OCI-LY7 (cell line): ENCODE data around the gene TMEM231.

ENCODE experiments used
- EZH2phosphoT487 ChIP-seq: fragments of 200-600 bp; sonication (generic); IDR thresholded peaks from 2 replicates; pipeline ENCODE4 v1.6.1; 2018; ENCODE audit warnings: low read depth, borderline replicate concordance, mild to moderate bottlenecking, mixed run types, antibody characterized with exemption, low read length, moderate library complexity, mixed read lengths
- TF ChIP-seq, protein P1 (sequence below): fragments of 200-600 bp; sonication (generic); conservative IDR thresholded peaks from 2 replicates; pipeline ENCODE4 v1.5.1; 2014; ENCODE audit warnings: mild to moderate bottlenecking, antibody characterized with exemption, low read length, moderate library complexity, mixed read lengths

DNA sequence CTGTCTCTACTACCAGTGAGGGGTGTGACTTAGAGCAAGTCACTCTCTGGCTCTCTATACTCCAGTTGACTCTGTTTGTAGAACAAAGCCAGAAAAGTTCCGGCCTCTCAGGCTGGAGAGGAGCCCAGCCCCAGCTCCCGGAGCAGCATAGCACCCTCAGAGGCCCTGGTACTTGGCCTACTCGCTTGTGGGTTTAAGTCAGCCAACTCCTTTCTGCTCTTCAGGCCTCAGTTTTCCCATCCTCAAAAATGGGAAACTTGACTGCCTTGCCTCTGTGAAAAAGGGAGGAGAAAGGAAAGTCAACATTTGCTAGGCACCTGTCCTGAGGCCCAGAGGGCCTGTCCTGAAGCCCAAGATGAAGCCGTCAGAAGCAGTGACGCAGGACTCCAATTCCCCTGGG is 61.9 kb downstream of the TMEM231 start:
- TF ChIP-seq, protein P1, sequence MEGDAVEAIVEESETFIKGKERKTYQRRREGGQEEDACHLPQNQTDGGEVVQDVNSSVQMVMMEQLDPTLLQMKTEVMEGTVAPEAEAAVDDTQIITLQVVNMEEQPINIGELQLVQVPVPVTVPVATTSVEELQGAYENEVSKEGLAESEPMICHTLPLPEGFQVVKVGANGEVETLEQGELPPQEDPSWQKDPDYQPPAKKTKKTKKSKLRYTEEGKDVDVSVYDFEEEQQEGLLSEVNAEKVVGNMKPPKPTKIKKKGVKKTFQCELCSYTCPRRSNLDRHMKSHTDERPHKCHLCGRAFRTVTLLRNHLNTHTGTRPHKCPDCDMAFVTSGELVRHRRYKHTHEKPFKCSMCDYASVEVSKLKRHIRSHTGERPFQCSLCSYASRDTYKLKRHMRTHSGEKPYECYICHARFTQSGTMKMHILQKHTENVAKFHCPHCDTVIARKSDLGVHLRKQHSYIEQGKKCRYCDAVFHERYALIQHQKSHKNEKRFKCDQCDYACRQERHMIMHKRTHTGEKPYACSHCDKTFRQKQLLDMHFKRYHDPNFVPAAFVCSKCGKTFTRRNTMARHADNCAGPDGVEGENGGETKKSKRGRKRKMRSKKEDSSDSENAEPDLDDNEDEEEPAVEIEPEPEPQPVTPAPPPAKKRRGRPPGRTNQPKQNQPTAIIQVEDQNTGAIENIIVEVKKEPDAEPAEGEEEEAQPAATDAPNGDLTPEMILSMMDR: no peak
- no peak for TF ChIP-seq EZH2phosphoT487
